Measurements from ENCODE around the gene TRAPPC14. TPM values are rescaled to one million over a fixed set of nuclear protein-coding genes. Genes with fewer than 3 reads are reported as not detected.

The TRAPPC14 gene
- total and polyA plus RNA-seq, 4 donors = 3.6 to 28.2 (median 16.9) TPM

- ATAC-seq (ENCODE audit: low FRiP score) (peak; percentile 39), DNase-seq (peak in 1 of 2 donors; percentile 75)
- peak overlapping the region; percentile 50 to 80 for H3K4me3 ChIP-seq (ENCODE audit: low read length in 2 of 2)
- intact Hi-C loops (cut with DNase I) = loop anchor here in 1 of 2 donors (2.0 to 5.0 kb wide), 2 partner anchors 26 to 34 kb away; partner anchors contain the start of genes AP4M1 and MCM7
- WGBS, 2 donors = 13% methylated on average over 29 of the region's 29 CpGs
- no peaks in the 10 kb centered on the region for H3K9me3 ChIP-seq (ENCODE audit: control insufficient read depth, low read length)
- peak overlapping the region in 1 of 2 donors; percentile 83 for H3K27ac ChIP-seq (ENCODE audit: low read depth in 1 of 2, low read length in 2 of 2)
- no peaks in the 10 kb centered on the region for H3K4me1 ChIP-seq (ENCODE audit: control insufficient read depth in 1 of 2, insufficient read depth in 2 of 2, low read length in 2 of 2)
- no peaks in the 10 kb centered on the region for H3K36me3 ChIP-seq (ENCODE audit: control insufficient read depth in 1 of 2, insufficient read depth in 2 of 2, low read length in 1 of 2)
- no peaks in the 10 kb centered on the region for H3K27me3 ChIP-seq (ENCODE audit: control insufficient read depth in 1 of 2, insufficient read depth in 2 of 2, low read length in 1 of 2)
Observed at GRCh38 chr7:100126239-100126930, 32.1 kb downstream of the TRAPPC14 start.

GRCh38 chr7:100124301-100125230 lies 34.0 kb downstream of the TRAPPC14 start:
- 85% methylated on average over 4 of the region's 4 CpGs for WGBS, 2 donors
- Histone ChIP-seq H3K36me3 (ENCODE audit: control insufficient read depth in 1 of 2, insufficient read depth in 2 of 2, low read length in 1 of 2) (no peaks in the 10 kb centered on the region), H3K27ac (ENCODE audit: low read depth in 1 of 2, low read length in 2 of 2) (no peak overlapping the region), H3K9me3 (ENCODE audit: control insufficient read depth, low read length) (no peaks in the 10 kb centered on the region), H3K4me1 (ENCODE audit: control insufficient read depth in 1 of 2, insufficient read depth in 2 of 2, low read length in 2 of 2) (peaks cover 0 to 2% of the 10 kb centered on the region in 2 donors), H3K4me3 (ENCODE audit: low read length in 2 of 2) (no peak overlapping the region), H3K27me3 (ENCODE audit: control insufficient read depth in 1 of 2, insufficient read depth in 2 of 2, low read length in 1 of 2) (no peaks in the 10 kb centered on the region)
- DNase-seq (no peak), ATAC-seq (ENCODE audit: low FRiP score) (no peak)
- intact Hi-C loops (cut with DNase I) = loop anchor here in 1 of 2 donors (5.0 kb wide), 1 partner anchor 32 kb away; no protein-coding TSS in a partner anchor

- no peaks in the 10 kb centered on the region for H3K27me3 ChIP-seq (ENCODE audit: control insufficient read depth in 1 of 2, insufficient read depth in 2 of 2, low read length in 1 of 2)
- H3K36me3 ChIP-seq (ENCODE audit: control insufficient read depth in 1 of 2, insufficient read depth in 2 of 2, low read length in 1 of 2) = no peaks in the 10 kb centered on the region
- WGBS, 2 donors = 90 to 100% methylated on average over 1 of the region's 1 CpG
- H3K9me3 ChIP-seq (ENCODE audit: control insufficient read depth, low read length) = no peaks in the 10 kb centered on the region
- peaks cover 0 to 2% of the 10 kb centered on the region in 2 donors for H3K4me1 ChIP-seq (ENCODE audit: control insufficient read depth in 1 of 2, insufficient read depth in 2 of 2, low read length in 2 of 2)
- intact Hi-C loops (cut with DNase I) = no loop called here
- no peak overlapping the region for H3K4me3 ChIP-seq (ENCODE audit: low read length in 2 of 2)
- ATAC-seq (ENCODE audit: low FRiP score) = no peak
- H3K27ac ChIP-seq (ENCODE audit: low read depth in 1 of 2, low read length in 2 of 2) = no peak overlapping the region
- DNase-seq = no peak
Observed at GRCh38 chr7:100122568-100122967, 36.0 kb downstream of the TRAPPC14 start.

GRCh38 chr7:100122067-100122466 lies 36.5 kb downstream of the TRAPPC14 start:
- Histone ChIP-seq H3K4me3 (ENCODE audit: low read length in 2 of 2) (no peak overlapping the region), H3K27ac (ENCODE audit: low read depth in 1 of 2, low read length in 2 of 2) (no peak overlapping the region), H3K4me1 (ENCODE audit: control insufficient read depth in 1 of 2, insufficient read depth in 2 of 2, low read length in 2 of 2) (peaks cover 0 to 2% of the 10 kb centered on the region in 2 donors), H3K27me3 (ENCODE audit: control insufficient read depth in 1 of 2, insufficient read depth in 2 of 2, low read length in 1 of 2) (no peaks in the 10 kb centered on the region), H3K9me3 (ENCODE audit: control insufficient read depth, low read length) (no peaks in the 10 kb centered on the region), H3K36me3 (ENCODE audit: control insufficient read depth in 1 of 2, insufficient read depth in 2 of 2, low read length in 1 of 2) (no peaks in the 10 kb centered on the region)
- DNase-seq (no peak), ATAC-seq (ENCODE audit: low FRiP score) (no peak)
- intact Hi-C loops (cut with DNase I) = no loop called here
- 70 to 74% methylated on average over 12 to 13 of the region's 13 CpGs for WGBS, 2 donors

- Histone ChIP-seq H3K27me3 (ENCODE audit: control insufficient read depth in 1 of 2, insufficient read depth in 2 of 2, low read length in 1 of 2) (no peaks in the 10 kb centered on the region), H3K4me1 (ENCODE audit: control insufficient read depth in 1 of 2, insufficient read depth in 2 of 2, low read length in 2 of 2) (peaks cover 0 to 2% of the 10 kb centered on the region in 2 donors), H3K27ac (ENCODE audit: low read depth in 1 of 2, low read length in 2 of 2) (peak overlapping the region in 1 of 2 donors; percentile 2), H3K4me3 (ENCODE audit: low read length in 2 of 2) (no peak overlapping the region), H3K36me3 (ENCODE audit: control insufficient read depth in 1 of 2, insufficient read depth in 2 of 2, low read length in 1 of 2) (no peaks in the 10 kb centered on the region), H3K9me3 (ENCODE audit: control insufficient read depth, low read length) (no peaks in the 10 kb centered on the region)
- ATAC-seq (ENCODE audit: low FRiP score) = no peak
- intact Hi-C loops (cut with DNase I) = no loop called here
- DNase-seq = no peak
- 13 to 19% methylated on average over 1 of the region's 1 CpG for WGBS, 2 donors
Observed at GRCh38 chr7:100120733-100121036, 37.8 kb downstream of the TRAPPC14 start.

GRCh38 chr7:100119970-100120732 lies 38.4 kb downstream of the TRAPPC14 start:
- H3K36me3 ChIP-seq (ENCODE audit: control insufficient read depth in 1 of 2, insufficient read depth in 2 of 2, low read length in 1 of 2) = no peaks in the 10 kb centered on the region
- no peaks in the 10 kb centered on the region for H3K9me3 ChIP-seq (ENCODE audit: control insufficient read depth, low read length)
- H3K4me1 ChIP-seq (ENCODE audit: control insufficient read depth in 1 of 2, insufficient read depth in 2 of 2, low read length in 2 of 2) = peaks cover 0 to 2% of the 10 kb centered on the region in 2 donors
- 10 to 11% methylated on average over 19 of the region's 19 CpGs for WGBS, 2 donors
- peak overlapping the region in 1 of 2 donors; percentile 29 for H3K27ac ChIP-seq (ENCODE audit: low read depth in 1 of 2, low read length in 2 of 2)
- intact Hi-C loops (cut with DNase I) = loop anchor here in 1 of 2 donors (2.0 kb wide), 1 partner anchor 19 kb away; the partner anchor contains the start of genes AP4M1 and MCM7
- DNase-seq (peak; percentile 78 to 84), ATAC-seq (ENCODE audit: low FRiP score) (peak; percentile 83)
- H3K4me3 ChIP-seq (ENCODE audit: low read length in 2 of 2) = peak overlapping the region; percentile 55 to 71
- no peaks in the 10 kb centered on the region for H3K27me3 ChIP-seq (ENCODE audit: control insufficient read depth in 1 of 2, insufficient read depth in 2 of 2, low read length in 1 of 2)

GRCh38 chr7:100119072-100119969 lies 39.2 kb downstream of the TRAPPC14 start, which contains the start of the genes CNPY4 and TAF6:
Gene CNPY4 (plus strand): TSS chr7:100119634. CDS start chr7:100119745, 111 bp downstream.
Gene TAF6 (minus strand): TSS chr7:100119358. CDS start chr7:100114209, 5,149 bp downstream.
- 0% methylated on average over 49 of the region's 49 CpGs for WGBS, 2 donors
- H3K4me1 ChIP-seq (ENCODE audit: control insufficient read depth in 1 of 2, insufficient read depth in 2 of 2, low read length in 2 of 2) = peaks cover 0 to 2% of the 10 kb centered on the region in 2 donors
- H3K4me3 ChIP-seq (ENCODE audit: low read length in 2 of 2) = peak within 1 kb of the TSS; percentile 71 to 73
- no peaks in the 10 kb centered on the region for H3K27me3 ChIP-seq (ENCODE audit: control insufficient read depth in 1 of 2, insufficient read depth in 2 of 2, low read length in 1 of 2)
- no peaks in the 10 kb centered on the region for H3K36me3 ChIP-seq (ENCODE audit: control insufficient read depth in 1 of 2, insufficient read depth in 2 of 2, low read length in 1 of 2)
- no peaks in the 10 kb centered on the region for H3K9me3 ChIP-seq (ENCODE audit: control insufficient read depth, low read length)
- peak within 1 kb of the TSS in 1 of 2 donors; percentile 29 for H3K27ac ChIP-seq (ENCODE audit: low read depth in 1 of 2, low read length in 2 of 2)
- intact Hi-C loops (cut with DNase I) = loop anchor here in 1 of 2 donors (2.0 kb wide), 1 partner anchor 19 kb away; the partner anchor contains the start of genes AP4M1 and MCM7
- DNase-seq (peak; percentile 97 to 99), ATAC-seq (ENCODE audit: low FRiP score) (peak; percentile 97)
